HepG2 (cell line): ENCODE data around the gene IGDCC3. TPM values are rescaled to one million over a fixed set of nuclear protein-coding genes. Genes with fewer than 3 reads are reported as not detected.

Experiments used
- BRD4 ChIP-seq: sonication (generic); formaldehyde crosslinking; IDR thresholded peaks from 2 replicates; pipeline ENCODE4 v1.4.0; 2020; ENCODE audit warnings: missing genetic modification reagents
- KDM4B ChIP-seq: sonication (generic); formaldehyde crosslinking; IDR thresholded peaks from 2 replicates; pipeline ENCODE4 v1.4.0; 2020; ENCODE audit warnings: missing genetic modification reagents
- NFRKB ChIP-seq: fragments of 450-650 bp; IDR thresholded peaks from 2 replicates; pipeline ENCODE4 v1.6.1; 2017
- NR2F6 ChIP-seq, 2 experiments: IDR thresholded peaks; 2 replicates each; pipeline ENCODE4 v1.6.1; 2016; ENCODE audit warnings: antibody characterized with exemption in 1 of 2, mild to moderate bottlenecking in 1 of 2
- REXO4 ChIP-seq: sonication (generic); formaldehyde crosslinking; IDR thresholded peaks from 2 replicates; pipeline ENCODE4 v1.8.0; 2022; ENCODE audit warnings: missing genetic modification reagents, mild to moderate bottlenecking, borderline replicate concordance
- TCF7 ChIP-seq: sonication (generic); IDR thresholded peaks from 2 replicates; pipeline ENCODE4 v1.6.1; 2016; ENCODE audit warnings: antibody characterized with exemption, low read depth
- YEATS2 ChIP-seq: sonication (generic); formaldehyde crosslinking; IDR thresholded peaks from 2 replicates; pipeline ENCODE4 v1.4.0; 2020; ENCODE audit warnings: missing genetic modification reagents, borderline replicate concordance
- ZNF33A ChIP-seq: sonication (generic); formaldehyde crosslinking; IDR thresholded peaks from 2 replicates; pipeline ENCODE4 v1.5.1; 2020; ENCODE audit warnings: missing genetic modification reagents, mild to moderate bottlenecking, moderate library complexity, borderline replicate concordance
- ZNF343 ChIP-seq: sonication (generic); formaldehyde crosslinking; IDR thresholded peaks from 2 replicates; pipeline ENCODE4 v1.4.0; 2020; ENCODE audit warnings: mild to moderate bottlenecking, missing genetic modification reagents
- ZNF530 ChIP-seq: sonication (generic); formaldehyde crosslinking; IDR thresholded peaks from 2 replicates; pipeline ENCODE4 v1.5.0; 2020; ENCODE audit warnings: low read depth, mild to moderate bottlenecking, missing genetic modification reagents
- ZNF558 ChIP-seq: sonication (generic); formaldehyde crosslinking; IDR thresholded peaks from 2 replicates; pipeline ENCODE4 v1.9.0; 2022; ENCODE audit warnings: mild to moderate bottlenecking, missing genetic modification reagents, borderline replicate concordance
- ZNF629 ChIP-seq: sonication (generic); formaldehyde crosslinking; conservative IDR thresholded peaks from 2 replicates; pipeline ENCODE4 v1.5.0; 2020; ENCODE audit warnings: missing genetic modification reagents
- ZNF720 ChIP-seq: sonication (generic); formaldehyde crosslinking; IDR thresholded peaks from 2 replicates; pipeline ENCODE4 v1.4.0; 2020; ENCODE audit warnings: missing genetic modification reagents
- ZNF747 ChIP-seq: sonication (generic); formaldehyde crosslinking; IDR thresholded peaks from 2 replicates; pipeline ENCODE4 v1.8.1; 2023; ENCODE audit warnings: missing genetic modification reagents, mild to moderate bottlenecking, borderline replicate concordance
- ZNF816 ChIP-seq: sonication (generic); formaldehyde crosslinking; IDR thresholded peaks from 2 replicates; pipeline ENCODE4 v1.8.0; 2022; ENCODE audit warnings: missing genetic modification reagents, mild to moderate bottlenecking, borderline replicate concordance
- ZNF878 ChIP-seq: sonication (generic); formaldehyde crosslinking; IDR thresholded peaks from 2 replicates; pipeline ENCODE4 v1.8.1; 2023; ENCODE audit warnings: mild to moderate bottlenecking, missing genetic modification reagents, moderate library complexity
- polyA plus RNA-seq, 8 experiments: library from polyadenylated mRNA; depleted of rRNA in 3 of 8; stranded (reverse) in 7 of 8; unstranded in 1 of 8; fragments of >200 nt; fragmentation: Illumina TruSeq in 4 of 8; extraction: Trizol in 4 of 8; gene quantifications; 2 replicates each; pipeline versions ENCODE4 v1.2.1 to v1.2.3, GENCODE V29; 2011 to 2016; ENCODE audit warnings: low read depth in 4 of 8, missing spikeins in 1 of 8, mixed read lengths in 1 of 8; ENCODE audit not compliant: insufficient read depth in 1 of 8
- total RNA-seq, 5 experiments: library from RNA; depleted of rRNA; stranded (reverse); fragments of >200 nt; fragmentation: Illumina TruSeq; extraction: Trizol; gene quantifications; 2 replicates each; pipeline ENCODE4 v1.2.3, GENCODE V29; 2016; ENCODE audit warnings: low read depth in 1 of 5
- TF ChIP-seq, protein P1 (sequence below), 2 experiments: fragments of 450-650 bp in 1 of 2; sonication (generic) in 1 of 2; formaldehyde crosslinking; IDR thresholded peaks; 2 replicates each; pipeline versions ENCODE4 v1.5.0 to v1.8.0; 2020 to 2022; ENCODE audit warnings: mild to moderate bottlenecking in 1 of 2, missing genetic modification reagents in 1 of 2
- TF ChIP-seq, protein P2 (sequence below): IDR thresholded peaks from 2 replicates; pipeline ENCODE4 v1.6.1; 2016; ENCODE audit warnings: low read depth, control low read depth
- TF ChIP-seq, protein P3 (sequence below): sonication (generic); formaldehyde crosslinking; IDR thresholded peaks from 2 replicates; pipeline ENCODE4 v1.5.0; 2020; ENCODE audit warnings: mild to moderate bottlenecking, missing genetic modification reagents
- TF ChIP-seq, protein P4 (sequence below): sonication (generic); formaldehyde crosslinking; IDR thresholded peaks from 2 replicates; pipeline ENCODE4 v1.9.0; 2021; ENCODE audit warnings: missing genetic modification reagents, mild to moderate bottlenecking, borderline replicate concordance

Gene IGDCC3
- total and polyA plus RNA-seq, 2 of the 13 experiments (the other 11 are each of a cell fraction or from before 2014, with no cell fraction given): 30.1 to 51.8 TPM

DNA sequence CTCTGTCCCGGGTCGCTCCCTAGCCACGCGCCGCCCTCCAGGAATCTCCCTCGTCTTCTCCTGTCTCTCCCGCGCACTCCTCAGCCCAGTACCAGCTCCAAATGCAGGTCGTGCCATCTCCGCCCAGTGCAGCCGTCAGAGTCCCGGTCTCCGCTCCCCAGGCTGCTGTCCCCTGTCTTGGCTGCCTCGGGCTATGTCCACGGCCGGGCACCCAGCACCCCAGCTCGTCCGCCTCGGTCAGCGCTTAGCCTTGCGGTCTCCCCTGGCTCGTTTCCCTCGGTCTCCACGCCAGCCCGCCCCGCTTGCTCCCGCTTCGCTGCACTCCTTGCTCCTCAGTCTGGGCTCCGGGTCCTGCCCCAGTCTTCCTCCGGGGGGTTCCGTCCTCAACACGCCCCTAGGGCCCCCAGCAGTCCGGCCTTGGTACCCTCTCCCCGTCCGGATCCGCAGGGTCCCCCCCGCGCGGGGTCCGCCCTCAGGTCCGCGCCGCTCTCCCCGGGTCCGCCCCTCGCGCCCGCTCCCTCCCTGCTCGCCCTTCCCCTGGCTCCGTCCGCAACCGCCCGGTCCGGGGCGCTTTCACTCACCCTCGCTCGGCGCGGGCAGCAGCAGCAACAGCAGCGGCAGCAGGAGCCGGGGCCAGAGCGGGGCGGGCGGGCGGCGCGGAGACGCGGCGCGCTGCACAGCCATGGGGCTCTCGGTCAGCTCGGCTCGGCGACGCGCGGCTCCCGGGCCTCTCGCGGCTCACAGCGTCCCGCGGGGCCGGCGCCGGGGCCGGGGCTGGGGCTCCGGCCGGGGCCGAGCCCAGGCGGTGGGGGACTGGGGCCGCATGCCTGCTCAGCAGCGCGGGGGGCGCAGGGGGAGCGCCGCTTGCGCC, 462 bp downstream of the IGDCC3 start (continued):
- TF ChIP-seq, protein P1, sequence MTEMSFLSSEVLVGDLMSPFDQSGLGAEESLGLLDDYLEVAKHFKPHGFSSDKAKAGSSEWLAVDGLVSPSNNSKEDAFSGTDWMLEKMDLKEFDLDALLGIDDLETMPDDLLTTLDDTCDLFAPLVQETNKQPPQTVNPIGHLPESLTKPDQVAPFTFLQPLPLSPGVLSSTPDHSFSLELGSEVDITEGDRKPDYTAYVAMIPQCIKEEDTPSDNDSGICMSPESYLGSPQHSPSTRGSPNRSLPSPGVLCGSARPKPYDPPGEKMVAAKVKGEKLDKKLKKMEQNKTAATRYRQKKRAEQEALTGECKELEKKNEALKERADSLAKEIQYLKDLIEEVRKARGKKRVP (CRISPR knock-in tag; IDR thresholded peaks at IDR 0.05): no peak
- TF ChIP-seq ZNF629: no peak
- no peak for TF ChIP-seq BRD4 (CRISPR knock-in tag)
- TF ChIP-seq ZNF343 (CRISPR knock-in tag): no peak
- no peak for TF ChIP-seq TCF7
- TF ChIP-seq, protein P2, sequence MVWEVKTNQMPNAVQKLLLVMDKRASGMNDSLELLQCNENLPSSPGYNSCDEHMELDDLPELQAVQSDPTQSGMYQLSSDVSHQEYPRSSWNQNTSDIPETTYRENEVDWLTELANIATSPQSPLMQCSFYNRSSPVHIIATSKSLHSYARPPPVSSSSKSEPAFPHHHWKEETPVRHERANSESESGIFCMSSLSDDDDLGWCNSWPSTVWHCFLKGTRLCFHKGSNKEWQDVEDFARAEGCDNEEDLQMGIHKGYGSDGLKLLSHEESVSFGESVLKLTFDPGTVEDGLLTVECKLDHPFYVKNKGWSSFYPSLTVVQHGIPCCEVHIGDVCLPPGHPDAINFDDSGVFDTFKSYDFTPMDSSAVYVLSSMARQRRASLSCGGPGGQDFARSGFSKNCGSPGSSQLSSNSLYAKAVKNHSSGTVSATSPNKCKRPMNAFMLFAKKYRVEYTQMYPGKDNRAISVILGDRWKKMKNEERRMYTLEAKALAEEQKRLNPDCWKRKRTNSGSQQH (CRISPR knock-in tag): no peak
- no peak for TF ChIP-seq ZNF816 (CRISPR knock-in tag)
- TF ChIP-seq ZNF720 (CRISPR knock-in tag): no peak
- TF ChIP-seq ZNF747 (CRISPR knock-in tag): no peak
- TF ChIP-seq ZNF558: no peak
- TF ChIP-seq ZNF878 (CRISPR knock-in tag): no peak; the same call in 1 of the 2 replicates
- no peak for TF ChIP-seq NFRKB
- TF ChIP-seq NR2F6 (IDR thresholded peaks at IDR 0.05): no peak
- no peak for TF ChIP-seq NR2F6 (CRISPR knock-in tag; IDR thresholded peaks at IDR 0.05)
- TF ChIP-seq ZNF530 (CRISPR knock-in tag): no peak
- no peak for TF ChIP-seq REXO4 (CRISPR knock-in tag)
- TF ChIP-seq, protein P3, sequence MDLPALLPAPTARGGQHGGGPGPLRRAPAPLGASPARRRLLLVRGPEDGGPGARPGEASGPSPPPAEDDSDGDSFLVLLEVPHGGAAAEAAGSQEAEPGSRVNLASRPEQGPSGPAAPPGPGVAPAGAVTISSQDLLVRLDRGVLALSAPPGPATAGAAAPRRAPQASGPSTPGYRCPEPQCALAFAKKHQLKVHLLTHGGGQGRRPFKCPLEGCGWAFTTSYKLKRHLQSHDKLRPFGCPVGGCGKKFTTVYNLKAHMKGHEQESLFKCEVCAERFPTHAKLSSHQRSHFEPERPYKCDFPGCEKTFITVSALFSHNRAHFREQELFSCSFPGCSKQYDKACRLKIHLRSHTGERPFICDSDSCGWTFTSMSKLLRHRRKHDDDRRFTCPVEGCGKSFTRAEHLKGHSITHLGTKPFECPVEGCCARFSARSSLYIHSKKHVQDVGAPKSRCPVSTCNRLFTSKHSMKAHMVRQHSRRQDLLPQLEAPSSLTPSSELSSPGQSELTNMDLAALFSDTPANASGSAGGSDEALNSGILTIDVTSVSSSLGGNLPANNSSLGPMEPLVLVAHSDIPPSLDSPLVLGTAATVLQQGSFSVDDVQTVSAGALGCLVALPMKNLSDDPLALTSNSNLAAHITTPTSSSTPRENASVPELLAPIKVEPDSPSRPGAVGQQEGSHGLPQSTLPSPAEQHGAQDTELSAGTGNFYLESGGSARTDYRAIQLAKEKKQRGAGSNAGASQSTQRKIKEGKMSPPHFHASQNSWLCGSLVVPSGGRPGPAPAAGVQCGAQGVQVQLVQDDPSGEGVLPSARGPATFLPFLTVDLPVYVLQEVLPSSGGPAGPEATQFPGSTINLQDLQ: 0 out of 2 replicates have a peak, but pooled peaks have one; percentile 65
- no peak for TF ChIP-seq ZNF33A (CRISPR knock-in tag)
- no peak for TF ChIP-seq KDM4B (CRISPR knock-in tag)
- no peak for TF ChIP-seq YEATS2 (CRISPR knock-in tag)
- TF ChIP-seq, protein P4, sequence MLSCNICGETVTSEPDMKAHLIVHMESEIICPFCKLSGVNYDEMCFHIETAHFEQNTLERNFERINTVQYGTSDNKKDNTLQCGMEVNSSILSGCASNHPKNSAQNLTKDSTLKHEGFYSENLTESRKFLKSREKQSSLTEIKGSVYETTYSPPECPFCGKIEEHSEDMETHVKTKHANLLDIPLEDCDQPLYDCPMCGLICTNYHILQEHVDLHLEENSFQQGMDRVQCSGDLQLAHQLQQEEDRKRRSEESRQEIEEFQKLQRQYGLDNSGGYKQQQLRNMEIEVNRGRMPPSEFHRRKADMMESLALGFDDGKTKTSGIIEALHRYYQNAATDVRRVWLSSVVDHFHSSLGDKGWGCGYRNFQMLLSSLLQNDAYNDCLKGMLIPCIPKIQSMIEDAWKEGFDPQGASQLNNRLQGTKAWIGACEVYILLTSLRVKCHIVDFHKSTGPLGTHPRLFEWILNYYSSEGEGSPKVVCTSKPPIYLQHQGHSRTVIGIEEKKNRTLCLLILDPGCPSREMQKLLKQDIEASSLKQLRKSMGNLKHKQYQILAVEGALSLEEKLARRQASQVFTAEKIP (CRISPR knock-in tag): no peak
